ENCODE data around the gene FBXO28.

- TF ChIP-seq, protein P1, sequence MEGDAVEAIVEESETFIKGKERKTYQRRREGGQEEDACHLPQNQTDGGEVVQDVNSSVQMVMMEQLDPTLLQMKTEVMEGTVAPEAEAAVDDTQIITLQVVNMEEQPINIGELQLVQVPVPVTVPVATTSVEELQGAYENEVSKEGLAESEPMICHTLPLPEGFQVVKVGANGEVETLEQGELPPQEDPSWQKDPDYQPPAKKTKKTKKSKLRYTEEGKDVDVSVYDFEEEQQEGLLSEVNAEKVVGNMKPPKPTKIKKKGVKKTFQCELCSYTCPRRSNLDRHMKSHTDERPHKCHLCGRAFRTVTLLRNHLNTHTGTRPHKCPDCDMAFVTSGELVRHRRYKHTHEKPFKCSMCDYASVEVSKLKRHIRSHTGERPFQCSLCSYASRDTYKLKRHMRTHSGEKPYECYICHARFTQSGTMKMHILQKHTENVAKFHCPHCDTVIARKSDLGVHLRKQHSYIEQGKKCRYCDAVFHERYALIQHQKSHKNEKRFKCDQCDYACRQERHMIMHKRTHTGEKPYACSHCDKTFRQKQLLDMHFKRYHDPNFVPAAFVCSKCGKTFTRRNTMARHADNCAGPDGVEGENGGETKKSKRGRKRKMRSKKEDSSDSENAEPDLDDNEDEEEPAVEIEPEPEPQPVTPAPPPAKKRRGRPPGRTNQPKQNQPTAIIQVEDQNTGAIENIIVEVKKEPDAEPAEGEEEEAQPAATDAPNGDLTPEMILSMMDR (IDR thresholded peaks at IDR 0.05) = no peak
- TF ChIP-seq POLR2A (IDR thresholded peaks at IDR 0.05) = no peak
These were observed 24.3 kb upstream of the FBXO28 start for GRCh38 chr1:224089583-224089982.

Data from heart left ventricle (tissue), 13 donors.